Endodermal cell (in vitro differentiated cells): ENCODE data around the gene MLF1. TPM values are rescaled to one million over a fixed set of nuclear protein-coding genes. Genes with fewer than 3 reads are reported as not detected.
A peak's percentile ranks its signal among the peaks of the same experiment; 100 is the strongest.

Experiments used
- DNase-seq: peaks from one replicate; pipeline ENCODE4 v3.0.0-alpha.2; 2017
- H3K27ac ChIP-seq: 2 replicates; pipeline ENCODE4 v1.5.1; 2013; ENCODE audit warnings: mild to moderate bottlenecking, low read depth, low read length, moderate library complexity
- H3K27me3 ChIP-seq: 2 replicates; pipeline ENCODE4 v1.6.1; 2013; ENCODE audit warnings: mild to moderate bottlenecking, low read length, moderate library complexity; ENCODE audit not compliant: insufficient read depth, control insufficient read depth, poor library complexity, severe bottlenecking
- H3K36me3 ChIP-seq: 2 replicates; pipeline ENCODE4 v1.7.0; 2013; ENCODE audit warnings: mild to moderate bottlenecking, low read length, moderate library complexity; ENCODE audit not compliant: control insufficient read depth, insufficient read depth
- H3K4me1 ChIP-seq: one replicate; pipeline ENCODE4 v1.7.0; 2013; ENCODE audit warnings: low read length; ENCODE audit not compliant: control insufficient read depth, insufficient read depth
- H3K4me3 ChIP-seq: 2 replicates; pipeline ENCODE4 v1.5.1; 2013; ENCODE audit warnings: mild to moderate bottlenecking, low read length, moderate library complexity
- H3K9ac ChIP-seq: 2 replicates; pipeline ENCODE4 v1.6.1; 2013; ENCODE audit warnings: mild to moderate bottlenecking, low read length, moderate library complexity; ENCODE audit not compliant: poor library complexity, severe bottlenecking; ENCODE audit errors: extremely low read depth
- H3K9me3 ChIP-seq: 2 replicates; pipeline ENCODE4 v1.6.1; 2013; ENCODE audit warnings: mild to moderate bottlenecking, low read length, moderate library complexity; ENCODE audit not compliant: control insufficient read depth
- H3K27ac Mint-ChIP-seq: 2 replicates; pipeline ENCODE4 v1.8.0; 2020; ENCODE audit warnings: mixed read lengths
- H3K27me3 Mint-ChIP-seq: 2 replicates; pipeline ENCODE4 v1.8.0; 2021; ENCODE audit warnings: mild to moderate bottlenecking, mixed read lengths; ENCODE audit not compliant: insufficient read depth
- H3K36me3 Mint-ChIP-seq: 2 replicates; pipeline ENCODE4 v1.8.0; 2020; ENCODE audit warnings: low read depth, mixed read lengths
- H3K4me1 Mint-ChIP-seq: 2 replicates; pipeline ENCODE4 v1.8.0; 2020; ENCODE audit warnings: mixed read lengths
- H3K4me3 Mint-ChIP-seq: 2 replicates; pipeline ENCODE4 v1.8.0; 2020; ENCODE audit warnings: mild to moderate bottlenecking, moderate library complexity, mixed read lengths
- H3K9me3 Mint-ChIP-seq: 2 replicates; pipeline ENCODE4 v1.8.0; 2020; ENCODE audit warnings: mild to moderate bottlenecking, mixed read lengths
- CTCF ChIP-seq: fragments of 200-600 bp; sonication (generic); conservative IDR thresholded peaks from 2 replicates; pipeline ENCODE4 v1.5.0; 2021; ENCODE audit warnings: antibody characterized with exemption, mild to moderate bottlenecking
- WGBS, 2 experiments: methylation state at CpG; one replicate each; pipeline versions ENCODE4 v1.1.5 to v1.1.7; 2013; ENCODE audit warnings: missing lambda C conversion rate in 2 of 2, mixed read lengths in 1 of 2; ENCODE audit not compliant: insufficient coverage in 1 of 2, insufficient read length in 1 of 2; 5-methylcytosine and 5-hydroxymethylcytosine counted together
- total RNA-seq, 2 donors: library from RNA; stranded (reverse); fragmentation: NEBNext Ultra II Directional in 1 of 2; extraction: Animal tissue kit (Norgen Biotek cat#: 25700) in 1 of 2; gene quantifications; 2 replicates in 1 of 2; 3 replicates in 1 of 2; pipeline ENCODE4 v1.2.1, GENCODE V29; 2021

Gene MLF1
- total RNA-seq, 2 donors from 2014 or later: 19.3 to 43.8 TPM

- no peak for DNase-seq
- Mint-ChIP-seq H3K9me3 (peaks cover 7% of the 10 kb centered on the region), H3K36me3 (peaks cover 4% of the 10 kb centered on the region), H3K4me3 (no peak overlapping the region), H3K27ac (no peak overlapping the region), H3K4me1 (peaks cover 5% of the 10 kb centered on the region), H3K27me3 (peaks cover 2% of the 10 kb centered on the region)
- TF ChIP-seq CTCF: no peak
- H3K4me1 ChIP-seq: no peaks in the 10 kb centered on the region
- H3K27me3 ChIP-seq: no peaks in the 10 kb centered on the region
- no peak overlapping the region for H3K4me3 ChIP-seq
- H3K36me3 ChIP-seq: peaks cover 12% of the 10 kb centered on the region
- H3K9me3 ChIP-seq: no peaks in the 10 kb centered on the region
- no peak overlapping the region for H3K9ac ChIP-seq
- H3K27ac ChIP-seq: no peak overlapping the region
- WGBS, 2 experiments: 83 to 98% methylated on average over 1 to 7 of the region's 7 CpGs
Observed at GRCh38 chr3:158642005-158642404, 71.0 kb downstream of the MLF1 start.

DNA sequence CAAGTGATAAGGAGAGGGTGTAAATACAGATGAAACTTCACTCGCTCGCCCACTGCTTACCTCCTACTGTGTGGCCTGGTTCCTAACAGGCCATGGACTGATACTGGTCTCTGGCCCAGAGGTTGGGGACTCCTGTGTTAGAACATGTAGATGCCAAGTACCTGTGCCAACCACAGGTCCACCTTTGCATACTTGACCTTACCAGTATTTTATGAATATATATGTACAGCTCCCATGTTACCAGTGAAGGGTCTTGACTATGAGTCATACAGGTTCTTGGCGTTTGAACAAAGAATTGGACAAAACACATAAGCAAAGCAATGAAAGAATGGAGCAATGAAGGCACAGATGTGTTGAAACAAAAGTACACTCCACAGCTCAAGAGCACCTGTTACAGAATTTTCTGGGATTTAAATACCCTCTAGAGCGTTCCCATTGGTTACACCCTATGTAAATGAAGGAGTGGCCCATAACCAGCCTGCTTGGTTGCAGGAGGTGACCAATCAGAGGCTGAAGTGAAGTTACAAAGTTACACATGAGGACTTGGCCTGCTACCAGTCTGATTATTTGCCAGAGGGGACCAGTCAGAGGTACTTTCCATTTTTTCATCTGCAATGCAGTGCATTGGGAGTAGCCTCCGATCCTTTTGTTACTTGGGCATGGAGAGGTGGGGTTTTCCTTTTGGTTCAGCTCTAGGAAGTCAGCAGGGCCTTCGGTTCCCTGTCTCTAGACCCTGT lies 71.6 kb downstream of the MLF1 start:
- H3K9me3 ChIP-seq: no peaks in the 10 kb centered on the region
- no peak overlapping the region for H3K4me3 ChIP-seq
- peaks cover 18% of the 10 kb centered on the region for H3K36me3 ChIP-seq
- peaks cover 7% of the 10 kb centered on the region for H3K9me3 Mint-ChIP-seq
- no peaks in the 10 kb centered on the region for H3K27me3 ChIP-seq
- 74 to 94% methylated on average over 2 to 6 of the region's 6 CpGs for WGBS, 2 experiments
- no peaks in the 10 kb centered on the region for H3K4me1 ChIP-seq
- H3K36me3 Mint-ChIP-seq: peaks cover 11% of the 10 kb centered on the region
- no peak for DNase-seq
- peaks cover 5% of the 10 kb centered on the region for H3K4me1 Mint-ChIP-seq
- H3K9ac ChIP-seq: no peak overlapping the region
- no peak for TF ChIP-seq CTCF
- no peak overlapping the region for H3K27ac ChIP-seq
- no peak overlapping the region for H3K27ac Mint-ChIP-seq
- H3K27me3 Mint-ChIP-seq: peaks cover 2% of the 10 kb centered on the region
- no peak overlapping the region for H3K4me3 Mint-ChIP-seq

DNA sequence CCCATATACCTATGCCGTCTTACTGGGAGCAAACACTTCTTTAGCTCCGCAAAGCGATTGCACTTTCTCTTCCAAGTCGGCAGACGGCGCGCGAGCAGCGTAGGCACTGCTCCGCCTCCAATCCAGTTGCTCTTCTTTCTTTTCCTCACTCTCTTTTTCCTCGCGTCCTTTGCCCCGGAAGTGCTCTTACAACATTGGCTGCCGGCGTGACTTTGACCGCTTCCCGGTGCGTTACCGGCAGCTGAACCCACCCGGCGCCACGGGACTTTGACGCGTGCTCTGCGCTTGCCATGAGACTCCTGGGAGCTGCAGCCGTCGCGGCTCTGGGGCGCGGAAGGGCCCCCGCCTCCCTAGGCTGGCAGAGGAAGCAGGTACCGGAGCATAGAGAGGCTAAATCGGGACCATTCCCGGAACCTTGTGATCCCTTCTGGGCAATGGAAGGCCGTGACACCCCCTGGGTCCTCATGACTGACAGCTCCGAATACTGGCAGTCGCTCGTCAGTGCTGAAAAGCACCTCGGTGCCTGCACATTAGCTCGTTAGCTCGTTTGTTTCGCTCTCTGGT lies 73.4 kb downstream of the MLF1 start, which contains the start of gene GFM1:
GFM1 (plus strand) TSS at position 183 of the 564 bp plus-strand sequence; CDS start at position 291, 108 bp downstream.
- peak within 1 kb of the TSS; percentile 99 for H3K4me3 ChIP-seq
- H3K9me3 ChIP-seq: no peaks in the 10 kb centered on the region
- peak within 1 kb of the TSS; percentile 72 for H3K9ac ChIP-seq
- H3K36me3 ChIP-seq: peaks cover 32% of the 10 kb centered on the region
- Mint-ChIP-seq H3K27me3 (peaks cover 2% of the 10 kb centered on the region), H3K4me3 (peak within 1 kb of the TSS; percentile 98), H3K27ac (peak within 1 kb of the TSS; percentile 97), H3K4me1 (peaks cover 5% of the 10 kb centered on the region), H3K36me3 (peaks cover 23% of the 10 kb centered on the region), H3K9me3 (peaks cover 7% of the 10 kb centered on the region)
- H3K4me1 ChIP-seq: no peaks in the 10 kb centered on the region
- no peaks in the 10 kb centered on the region for H3K27me3 ChIP-seq
- TF ChIP-seq CTCF: peak; percentile 85
- DNase-seq: peak; percentile 95
- WGBS, 2 experiments: 1% methylated on average over 13 to 42 of the region's 42 CpGs
- H3K27ac ChIP-seq: peak within 1 kb of the TSS; percentile 83
